ENCODE data around the gene BLOC1S6.

Gene BLOC1S6

DNA sequence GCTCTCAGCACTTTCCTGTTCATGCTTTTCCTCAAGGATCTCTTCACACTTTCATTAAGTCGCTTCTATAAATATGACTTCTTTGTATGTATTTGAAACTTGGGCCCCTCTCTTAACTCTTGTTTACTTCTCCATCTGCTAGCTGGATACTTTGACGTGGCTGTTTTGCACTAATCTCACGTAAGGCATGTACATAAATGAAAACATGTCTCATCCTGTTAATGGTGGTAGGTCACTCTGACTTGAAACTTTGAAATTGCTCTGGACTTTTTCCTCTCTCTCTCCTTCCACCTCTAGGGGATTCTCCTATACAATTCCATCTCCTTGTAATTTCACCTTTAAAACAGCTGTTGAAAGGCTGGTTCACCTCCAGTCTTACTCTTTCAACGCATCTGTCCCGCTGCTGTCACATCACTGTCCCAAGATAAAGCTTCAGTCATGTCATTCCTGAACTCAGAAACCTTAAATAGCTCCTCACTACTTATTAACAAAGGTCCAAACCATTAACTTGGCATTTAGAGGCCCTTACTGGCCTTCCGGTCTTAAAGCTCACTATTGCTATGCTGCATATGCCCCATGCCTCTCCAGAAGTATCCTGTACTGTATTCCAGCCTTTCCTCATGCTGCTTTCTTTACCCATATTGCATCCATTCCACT is 1.2 kb downstream of the BLOC1S6 start:
- no peak for DNase-seq

DNA sequence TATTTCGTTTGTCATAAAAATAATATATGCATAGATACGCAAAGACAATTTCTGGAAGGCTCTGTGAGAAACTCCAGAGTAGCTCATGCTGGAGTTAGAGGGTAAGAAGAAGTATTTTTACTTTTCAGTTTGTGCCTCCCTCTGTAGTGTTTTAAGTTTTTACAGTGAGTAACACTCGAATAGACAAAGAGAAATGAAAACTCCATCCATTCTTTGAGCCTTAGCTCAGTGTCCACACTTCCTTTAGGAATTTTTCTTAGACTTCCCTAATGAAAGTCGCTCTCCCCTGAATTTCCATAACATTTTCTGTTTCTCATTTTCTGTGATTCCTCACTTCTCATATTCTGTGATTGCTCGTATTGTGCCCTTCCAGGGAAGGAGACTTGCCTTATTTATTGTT is 2.1 kb downstream of the BLOC1S6 start:
- DNase-seq: no peak

DNA sequence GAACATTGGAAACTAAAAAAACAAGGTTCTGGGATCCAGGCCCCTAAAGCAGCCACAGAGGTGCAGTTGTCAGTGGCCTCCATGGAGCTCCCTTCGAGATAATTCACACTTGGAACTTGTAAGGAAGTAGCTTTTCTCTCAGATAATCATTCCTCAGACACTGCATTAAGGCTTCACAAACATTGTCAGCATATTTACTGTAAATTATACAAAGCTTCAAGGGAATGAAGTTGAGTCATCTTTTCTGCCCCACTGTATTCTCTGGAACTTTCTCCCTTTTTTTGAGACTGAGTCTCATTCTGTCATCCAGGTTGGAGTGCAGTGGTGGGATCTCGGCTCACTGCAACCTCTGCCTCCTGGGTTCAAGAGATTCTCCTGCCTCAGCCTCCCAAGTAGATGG is 7.1 kb downstream of the BLOC1S6 start:
- no peak for DNase-seq

DNA sequence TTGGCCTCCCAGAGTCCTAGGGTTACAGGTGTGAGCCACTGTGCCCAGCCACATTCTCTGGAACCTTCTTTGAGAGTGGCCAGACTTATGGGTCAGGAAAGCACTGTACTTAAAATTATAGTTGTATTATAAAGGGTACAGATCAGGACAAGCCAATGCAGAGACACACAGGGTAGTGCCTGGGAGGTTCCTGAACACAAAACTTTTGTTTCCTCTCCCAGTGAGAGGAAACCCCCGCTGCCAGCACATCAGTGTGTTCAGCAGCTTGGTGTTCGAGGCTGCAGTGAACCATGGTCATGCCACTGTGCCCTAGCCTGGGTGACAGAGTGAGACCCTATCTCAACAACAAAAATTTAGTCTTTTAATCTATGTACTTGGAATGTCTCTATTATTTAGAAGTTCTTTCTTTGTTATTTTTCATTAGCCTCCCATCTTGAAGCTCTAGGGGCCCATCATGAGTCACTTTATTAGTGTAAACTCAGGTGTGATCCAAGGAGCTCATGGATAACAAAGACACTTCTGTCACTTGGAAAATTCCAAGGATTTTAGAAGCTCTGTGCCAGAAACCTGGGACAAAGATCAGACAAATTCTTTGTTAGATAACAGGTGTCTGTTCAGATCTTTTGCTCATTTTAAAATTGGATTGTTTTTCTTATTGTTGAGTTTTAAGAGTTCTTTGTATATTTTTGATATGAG is 7.8 kb downstream of the BLOC1S6 start:
- no peak for DNase-seq

DNA sequence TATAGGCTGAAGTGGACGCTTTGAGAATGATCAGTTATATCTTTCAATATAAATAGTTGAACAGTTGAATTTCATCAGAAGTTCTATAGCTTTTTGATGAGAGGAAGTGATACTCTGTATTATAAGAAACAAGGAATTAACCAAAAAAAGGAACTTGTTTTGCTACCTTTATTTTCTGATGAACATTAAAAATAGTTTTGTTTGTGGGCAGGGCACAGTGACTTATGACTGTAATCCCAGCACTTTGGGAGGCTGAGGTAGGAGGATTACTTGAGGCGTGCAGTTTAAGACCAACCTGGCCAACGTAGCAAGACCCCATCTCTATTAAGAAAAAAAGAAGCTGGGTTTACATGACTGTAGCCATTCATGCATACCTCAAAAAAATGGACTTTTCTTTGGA is 16.7 kb downstream of the BLOC1S6 start:
- no peak for DNase-seq

DNA sequence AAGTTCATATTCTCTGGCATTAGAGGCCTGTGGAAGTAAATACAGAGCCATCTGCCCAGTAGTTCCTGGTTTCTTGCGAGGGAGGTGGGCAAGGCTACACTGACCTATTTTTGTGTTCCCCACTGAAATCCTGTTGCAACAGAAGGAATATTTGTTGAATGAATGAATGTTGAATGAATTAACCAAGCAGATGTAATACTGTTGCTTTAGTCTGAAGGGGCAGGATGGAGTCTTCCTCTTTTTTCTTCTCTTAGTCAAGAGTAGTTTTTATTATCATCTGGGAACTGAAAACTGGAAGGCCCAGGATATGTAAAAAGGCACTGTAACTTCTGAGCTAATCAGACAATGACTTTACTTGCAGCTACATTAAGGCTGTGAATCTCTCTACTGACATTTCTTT is 17.1 kb downstream of the BLOC1S6 start:
- DNase-seq: no peak

DNA sequence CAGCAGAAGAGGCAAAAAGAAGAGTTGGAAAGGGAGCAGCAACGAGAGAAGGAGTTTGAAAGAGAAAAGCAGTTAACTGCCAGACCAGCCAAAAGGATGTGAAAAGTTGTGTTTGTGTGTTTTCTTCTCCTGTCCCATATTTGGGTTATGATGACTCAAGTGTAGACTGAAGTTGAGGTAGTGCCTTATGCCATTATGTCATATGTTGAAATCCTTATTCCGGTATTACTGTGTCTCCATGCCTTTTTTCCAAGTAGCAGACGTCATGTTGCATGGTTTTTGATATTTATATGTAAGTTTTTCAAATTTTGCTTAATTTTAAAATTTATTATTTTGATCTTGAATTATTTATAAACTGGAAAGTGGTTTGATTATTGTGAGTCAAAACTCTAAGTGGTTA is 19.2 kb downstream of the BLOC1S6 start:
- no peak for DNase-seq

DNA sequence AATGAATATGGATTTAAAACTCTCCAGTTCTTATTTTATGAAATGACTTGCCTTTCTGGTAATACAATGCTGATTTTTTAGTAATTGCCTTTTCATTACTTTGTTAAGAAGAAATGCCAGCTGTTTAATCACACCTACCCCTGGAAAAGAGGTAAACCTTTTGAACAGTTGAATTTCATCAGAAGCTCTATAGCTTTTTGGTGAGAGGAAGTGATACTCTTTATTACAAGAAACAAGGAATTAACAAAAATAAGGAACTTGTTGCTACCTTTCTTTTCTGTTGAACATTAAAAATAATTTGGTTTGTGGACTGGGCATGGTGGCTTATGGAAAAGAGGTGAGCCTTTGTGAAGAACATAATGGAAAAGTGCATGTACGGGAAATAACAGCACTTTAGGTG is 19.7 kb downstream of the BLOC1S6 start:
- no peak for DNase-seq

DNA sequence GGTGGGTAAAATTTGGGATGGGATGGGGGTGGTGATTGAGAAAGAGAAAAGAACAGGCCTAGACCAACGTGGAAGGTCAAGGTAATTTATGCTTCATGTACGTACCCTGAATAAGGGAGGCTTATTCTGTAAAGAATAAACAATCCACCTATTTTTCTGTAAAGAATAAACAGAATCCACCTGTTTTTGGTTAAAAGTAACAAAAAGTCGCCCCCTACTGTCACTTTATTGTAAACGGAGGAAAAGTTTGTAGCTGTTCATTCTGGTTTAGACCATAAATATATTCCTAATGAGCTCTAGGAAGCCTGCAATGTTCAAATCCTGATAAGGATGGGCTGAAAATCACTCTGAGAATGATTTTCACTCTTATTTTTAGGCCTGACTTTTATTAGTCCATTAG is 24.1 kb downstream of the BLOC1S6 start:
- no peak for DNase-seq

DNA sequence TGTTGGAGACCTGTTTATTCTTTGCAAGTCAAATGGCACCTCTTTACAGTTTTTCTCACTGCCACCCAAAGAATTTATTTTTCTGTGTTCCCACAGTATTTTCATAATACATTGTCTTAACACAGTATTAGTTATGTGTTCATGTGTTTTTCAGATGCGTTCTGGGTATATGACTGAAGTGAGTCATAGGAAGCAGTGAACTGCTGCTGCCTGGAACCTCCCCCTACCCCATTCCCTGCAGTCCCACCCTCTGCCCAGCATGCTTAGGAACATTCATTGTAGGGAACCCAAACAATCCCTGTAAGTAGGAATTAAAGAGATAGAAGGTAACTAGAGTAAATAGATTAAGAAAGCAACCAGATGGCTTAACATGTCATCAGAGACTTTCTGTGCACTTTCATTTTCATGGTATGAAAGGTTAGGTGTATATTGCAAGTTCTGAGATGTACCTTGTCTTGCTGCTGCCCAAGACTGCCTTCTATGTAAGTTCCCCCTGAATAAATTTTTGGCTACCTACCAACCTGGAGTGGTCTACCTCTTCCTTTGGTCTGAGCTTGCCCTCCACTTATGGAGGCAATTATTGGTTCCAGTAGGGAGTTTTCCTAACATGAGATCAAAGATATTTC is 25.7 kb downstream of the BLOC1S6 start:
- no peak for DNase-seq

DNA sequence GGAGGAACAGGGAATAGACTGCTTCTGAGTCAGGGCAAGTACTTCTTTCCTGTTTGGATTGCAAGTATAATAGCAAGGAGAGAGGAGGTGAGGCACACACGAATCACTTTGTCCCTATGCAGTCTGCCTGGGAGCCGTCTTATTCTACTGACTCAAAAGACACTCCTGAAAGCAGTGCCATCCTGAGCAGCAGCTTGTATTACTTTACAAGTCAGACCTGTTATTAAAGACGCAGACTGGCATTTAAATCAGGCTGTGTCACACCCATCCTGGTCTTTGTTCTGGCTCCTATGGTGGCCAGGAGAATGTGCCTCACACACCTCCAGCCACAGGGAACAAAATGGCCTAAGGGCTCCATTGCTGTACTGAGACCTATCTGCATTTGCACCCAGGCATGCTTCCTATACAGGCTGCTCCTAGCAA is 29.7 kb downstream of the BLOC1S6 start:
- no peak for DNase-seq

DNA sequence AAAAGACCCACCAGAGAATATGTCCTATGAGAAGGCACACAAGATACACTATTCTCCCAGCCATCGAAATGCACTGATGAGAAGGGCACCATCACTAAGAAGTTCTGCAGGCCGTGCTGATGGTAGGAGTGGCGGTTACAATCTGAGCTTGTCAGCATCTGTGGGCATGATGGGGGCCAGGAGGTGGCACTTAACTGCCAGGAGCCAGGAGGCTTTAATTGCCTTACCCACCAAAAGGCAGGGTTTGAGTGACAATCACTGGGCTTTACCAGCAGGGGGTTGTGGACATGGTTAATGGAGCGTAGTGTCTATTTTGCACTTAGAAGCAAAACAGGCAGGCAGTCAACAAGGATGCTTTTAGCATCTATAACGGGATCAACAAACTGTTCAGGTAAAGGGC is 31.6 kb downstream of the BLOC1S6 start:
- no peak for DNase-seq

DNA sequence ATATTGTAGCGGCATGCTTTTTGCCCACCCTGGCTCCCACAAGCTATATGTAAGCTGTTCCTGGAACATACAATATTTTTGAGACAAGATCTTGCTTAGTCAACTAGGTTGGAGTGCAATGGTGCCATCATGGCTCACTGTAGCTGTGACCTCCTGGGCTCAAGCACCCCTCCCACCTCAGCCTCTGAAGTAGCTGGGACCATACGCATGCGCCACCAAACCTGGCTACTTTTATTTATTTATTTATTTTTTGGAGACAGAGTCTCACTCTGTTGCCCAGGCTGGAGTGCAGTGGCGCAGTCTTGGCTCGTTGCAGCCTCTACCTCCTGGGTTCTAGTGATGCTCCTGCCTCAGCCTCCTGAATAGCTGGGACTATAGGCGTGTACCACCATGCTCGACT is 41.0 kb downstream of the BLOC1S6 start:
- no peak for DNase-seq

DNA sequence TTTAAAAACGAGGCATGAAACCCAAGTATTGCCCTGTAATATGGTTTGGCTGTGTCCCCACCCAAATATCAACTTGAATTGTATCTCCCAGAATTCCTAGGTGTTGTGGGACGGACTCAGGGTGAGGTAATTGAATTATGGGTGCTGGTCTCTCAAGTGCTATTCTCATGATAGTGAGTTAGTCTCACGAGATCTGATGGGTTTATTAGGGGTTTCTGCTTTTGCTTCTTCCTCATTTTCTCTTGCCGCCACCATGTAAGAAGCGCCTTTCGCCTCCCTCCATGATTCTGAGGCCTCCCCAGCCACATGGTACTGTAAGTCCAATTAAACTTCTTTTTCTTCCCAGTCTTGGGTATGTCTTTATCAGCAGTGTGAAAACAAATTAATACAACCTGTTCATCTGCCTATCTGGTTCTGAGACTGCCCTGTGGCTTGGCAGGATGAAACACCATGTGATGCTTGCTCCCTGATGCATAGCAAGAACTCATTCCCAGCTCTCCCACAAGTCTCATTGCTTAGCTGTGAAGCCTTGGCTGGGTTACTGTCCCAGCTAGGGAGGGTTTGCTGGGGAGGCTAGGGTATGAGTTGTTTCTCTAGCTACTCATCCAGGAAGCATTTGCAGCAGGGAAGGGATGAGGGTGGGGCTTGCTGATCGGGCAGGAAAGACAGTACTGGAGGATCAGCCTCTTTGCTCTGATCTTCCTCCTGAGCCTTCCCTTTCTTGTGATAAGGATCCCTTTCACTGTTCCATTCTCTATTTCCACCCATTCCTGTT is 43.9 kb downstream of the BLOC1S6 start:
- DNase-seq: no peak

DNA sequence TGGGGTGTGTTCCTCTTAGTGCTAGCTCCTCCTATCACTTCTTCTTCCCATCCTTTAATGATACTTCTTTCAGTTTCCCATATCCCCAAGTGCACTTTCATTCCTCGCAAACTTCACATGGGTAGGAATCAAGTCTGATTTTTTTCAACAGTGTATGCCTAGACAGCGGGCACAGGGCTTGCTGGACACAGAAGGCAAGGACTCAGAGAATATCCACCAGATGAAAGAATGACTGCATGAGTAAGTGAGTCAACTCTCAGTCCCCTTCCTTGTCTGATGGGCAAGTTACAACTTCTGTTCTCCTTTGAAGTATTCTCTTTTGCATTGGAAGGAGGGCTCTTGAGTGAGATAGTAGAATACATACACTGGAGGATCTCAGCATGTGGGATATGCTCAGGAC is 44.6 kb downstream of the BLOC1S6 start:
- DNase-seq: no peak

DNA sequence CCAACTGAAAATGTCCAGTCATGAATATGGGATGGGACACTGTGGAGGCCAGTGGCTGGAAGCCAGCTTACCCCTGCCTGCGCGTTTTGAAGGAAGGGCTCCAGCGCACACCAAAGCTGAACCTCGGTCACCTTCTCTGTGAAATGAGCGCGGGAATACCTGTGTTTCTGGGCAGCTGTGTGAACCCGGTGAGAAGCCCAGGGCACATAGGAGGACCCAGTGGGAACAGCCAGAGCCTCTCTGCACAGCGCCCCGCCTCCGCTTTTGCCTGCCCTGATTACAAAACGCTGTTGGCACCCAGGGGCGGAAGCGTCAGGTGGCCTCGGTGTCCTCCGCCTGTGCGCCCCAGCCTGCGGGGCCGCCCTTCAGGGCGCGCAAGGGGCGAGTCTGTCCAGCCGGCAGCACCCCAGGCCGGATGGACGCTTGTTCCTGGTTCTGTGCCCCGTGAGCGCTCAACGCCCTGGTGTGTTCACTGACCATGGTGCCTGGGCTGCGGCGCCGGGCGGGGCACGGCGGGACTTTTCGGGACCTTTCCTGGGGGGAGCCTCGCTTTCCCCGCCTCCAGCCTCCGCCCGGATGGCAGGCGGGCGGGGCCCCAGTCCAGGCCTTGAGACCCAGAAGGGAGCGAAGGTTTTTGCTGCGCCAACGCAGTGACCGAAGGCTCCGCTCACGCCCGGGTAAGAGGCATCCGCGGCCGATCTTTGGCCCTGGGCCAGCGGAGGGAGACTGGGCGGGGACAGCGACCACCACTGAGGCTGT is 47.4 kb downstream of the BLOC1S6 start, which contains the start of gene SQOR:
Gene SQOR (plus strand): TSS at position 598 of the 759 bp plus-strand sequence. CDS start 23,895 bp downstream, outside the sequence.
- peak; percentile 65 for DNase-seq

DNA sequence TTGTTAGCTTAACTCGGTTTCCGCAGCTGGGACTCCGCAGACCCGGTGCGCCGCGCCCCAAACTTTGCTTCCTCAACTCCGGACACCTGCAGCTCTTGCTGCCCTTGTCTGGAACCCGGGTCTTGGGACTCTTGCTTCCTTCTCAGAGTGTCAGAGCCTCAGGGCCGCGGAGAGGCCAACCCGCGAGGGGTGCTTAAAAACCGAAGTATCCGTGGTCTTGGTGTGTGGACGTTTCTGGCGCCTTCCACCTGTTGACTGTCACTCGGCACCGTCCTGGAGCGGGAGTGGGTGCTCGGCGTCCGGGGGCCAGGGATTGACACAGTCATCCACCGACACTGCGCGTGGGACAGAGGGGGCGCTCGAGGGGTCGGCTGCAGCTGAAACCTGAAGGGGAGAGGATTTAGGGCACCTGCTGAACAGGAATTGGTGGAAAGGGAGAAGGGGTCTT is 48.0 kb downstream of the BLOC1S6 start:
- DNase-seq: peak; percentile 50

DNA sequence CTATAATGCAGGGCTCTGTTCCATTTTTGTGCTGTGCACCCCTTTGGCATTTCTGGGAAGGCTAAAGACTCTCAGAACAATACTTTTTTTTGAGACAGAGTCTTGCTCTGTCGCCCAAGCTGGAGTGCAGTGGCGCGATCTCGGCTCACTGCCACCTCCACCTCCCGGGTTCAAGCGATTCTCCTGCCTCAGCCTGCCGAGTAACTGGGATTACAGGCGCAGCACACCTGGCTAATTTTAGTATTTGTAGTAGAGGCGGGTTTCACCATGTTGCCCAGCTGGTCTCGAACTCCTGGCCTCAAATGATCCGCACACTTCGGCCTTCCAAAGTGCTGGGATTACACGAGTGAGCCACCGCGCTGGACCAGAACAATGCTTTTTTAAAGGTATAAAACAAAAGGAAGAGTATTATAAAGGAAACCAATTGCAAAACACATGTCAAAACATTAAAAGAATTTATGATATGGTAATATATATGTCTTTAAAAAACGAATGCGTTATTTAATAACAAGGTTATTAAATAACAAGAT is 48.6 kb downstream of the BLOC1S6 start:
- no peak for DNase-seq

DNA sequence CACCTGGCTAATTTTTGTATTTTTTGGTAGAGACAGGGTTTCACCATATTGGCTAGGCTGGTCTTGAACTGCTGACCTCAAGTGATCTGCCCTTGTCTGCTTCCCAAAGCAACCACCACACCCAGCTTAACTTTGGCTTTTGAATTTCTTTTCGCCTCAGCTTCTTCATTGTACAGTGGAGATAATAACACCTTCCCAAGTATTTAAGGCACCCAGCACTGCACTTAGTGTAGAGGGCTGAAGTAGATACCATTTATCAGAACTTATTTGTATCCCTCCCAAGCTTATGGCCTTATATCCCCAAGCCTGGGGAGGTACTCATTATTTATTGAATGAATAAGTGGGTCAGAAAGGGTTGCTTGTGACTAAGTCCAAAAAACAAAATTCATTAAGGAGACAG is 50.0 kb downstream of the BLOC1S6 start:
- no peak for DNase-seq

DNA sequence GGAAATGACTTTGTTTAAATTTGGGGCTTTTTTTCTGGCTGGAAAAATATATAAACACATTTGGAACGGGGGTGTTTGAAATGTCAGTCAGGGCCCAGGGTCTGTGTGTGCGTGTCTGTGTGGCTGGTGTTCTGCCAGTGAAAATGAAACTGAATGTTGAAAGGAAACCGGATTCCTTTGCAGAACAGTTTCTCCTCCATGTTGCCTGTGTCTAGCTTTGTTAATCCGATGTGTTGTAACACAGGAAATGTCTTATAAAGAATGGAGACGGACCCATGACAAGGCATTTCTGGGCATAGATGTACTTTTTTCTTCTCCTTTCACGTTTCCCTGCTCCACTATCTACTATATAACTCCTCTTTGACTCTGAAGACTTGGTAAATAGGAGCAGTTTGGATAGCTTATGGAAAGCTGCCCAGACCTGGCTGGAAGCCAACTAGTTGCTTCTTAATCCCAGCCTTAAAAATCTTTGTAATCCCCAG is 50.4 kb downstream of the BLOC1S6 start:
- peak; percentile 51 for DNase-seq

DNA sequence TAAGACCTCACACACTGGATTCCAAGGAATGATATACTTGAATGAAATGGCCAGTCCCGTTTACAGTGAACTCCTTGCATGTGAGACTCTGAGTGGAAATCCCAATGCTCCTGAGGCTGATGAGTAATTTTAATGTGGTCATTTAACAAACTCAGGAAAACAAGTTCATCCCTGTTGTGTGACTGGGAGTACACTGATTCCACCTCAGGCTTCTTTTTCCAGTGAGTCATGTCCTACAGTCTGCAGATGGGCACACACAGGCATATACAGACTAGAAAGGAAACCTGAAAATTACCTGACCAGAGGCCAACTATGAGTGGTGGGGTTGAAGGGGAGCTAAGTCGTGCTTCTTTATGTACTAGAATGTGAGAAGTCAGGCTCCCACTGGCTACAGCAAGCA is 53.4 kb downstream of the BLOC1S6 start:
- DNase-seq: no peak

DNA sequence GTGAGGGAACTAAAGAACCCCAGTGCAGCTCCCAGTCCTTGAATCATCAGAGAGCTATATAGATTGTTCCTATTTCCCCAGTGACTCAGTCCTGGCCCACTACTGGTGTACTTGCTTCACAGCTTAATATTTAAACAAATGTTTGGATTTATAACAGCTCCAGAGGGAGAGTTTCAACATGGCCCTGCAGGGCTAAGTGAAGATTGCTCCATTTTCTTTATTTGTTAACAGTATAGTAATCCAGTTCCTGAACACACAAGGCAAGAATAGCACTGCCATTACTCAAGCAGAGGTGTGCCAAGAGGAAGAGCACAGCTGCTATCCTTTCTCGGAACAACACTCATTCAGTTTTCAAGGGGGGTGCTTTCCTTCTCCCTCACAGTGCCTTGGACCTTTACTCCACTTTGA is 54.2 kb downstream of the BLOC1S6 start:
- DNase-seq: no peak
